ENCODE results near the gene SLC12A5. TPM values are rescaled to one million over a fixed set of nuclear protein-coding genes. Genes with fewer than 3 reads are reported as not detected.

Gene SLC12A5
- total RNA-seq, 4 donors from 2014 or later, result not detected

- Histone ChIP-seq H3K4me3 (no peak overlapping the region), H3K36me3 (no peaks in the 10 kb centered on the region), H3K9me3 (no peaks in the 10 kb centered on the region), H3K4me1 (peaks cover 0 to 9% (median 0%) of the 10 kb centered on the region in 4 donors), H3K27ac (peak overlapping the region in 2 of 4 donors; percentile 50 to 67), H3K27me3 (no peaks in the 10 kb centered on the region)
- no peak for DNase-seq
- no peak for TF ChIP-seq CTCF (IDR thresholded peaks at IDR 0.05)
- TF ChIP-seq POLR2A (IDR thresholded peaks at IDR 0.05), result no peak
These were observed 80.0 kb downstream of the SLC12A5 start for GRCh38 chr20:46108976-46109375.

Other genes starting within 250 kb of the SLC12A5 start
- not detected for gene WFDC3, start 237.3 kb upstream of the SLC12A5 start, total RNA-seq
- 10 to 100 TPM; 21.5 to 41.4 (median 25.2) TPM for gene DNTTIP1, start 237.3 kb upstream of the SLC12A5 start, total RNA-seq
- gene UBE2C, start 216.6 kb upstream of the SLC12A5 start, total RNA-seq, result 10 to 100 TPM in 2 of 4 donors, 1 to 10 TPM in 2; 7.3 to 24.8 (median 9.8) TPM
- 1 to 10 TPM in 2 of 4 donors, not detected in 2; 2.7 to 3.5 TPM for gene TNNC2, start 201.9 kb upstream of the SLC12A5 start, total RNA-seq
- gene SNX21, start 195.4 kb upstream of the SLC12A5 start, total RNA-seq, result 10 to 100 TPM; 17.5 to 94.9 (median 42.7) TPM
- 10 to 100 TPM; 56.9 to 93.8 (median 78.3) TPM for gene ACOT8, start 171.8 kb upstream of the SLC12A5 start, total RNA-seq
- 1 to 10 TPM; 2.5 to 9.1 (median 4.6) TPM for gene ZSWIM3, start 171.6 kb upstream of the SLC12A5 start, total RNA-seq
- 10 to 100 TPM in 3 of 4 donors, 1 to 10 TPM in 1; 6.6 to 14.5 (median 11.9) TPM for gene ZSWIM1, start 148.0 kb upstream of the SLC12A5 start, total RNA-seq
- gene SPATA25, start 141.6 kb upstream of the SLC12A5 start, total RNA-seq, result 10 to 100 TPM in 3 of 4 donors, 1 to 10 TPM in 1; 5.8 to 35.2 (median 19.5) TPM
- gene NEURL2, start 138.0 kb upstream of the SLC12A5 start, total RNA-seq, result 10 to 100 TPM in 3 of 4 donors, 1 to 10 TPM in 1; 3.3 to 27.6 (median 23.9) TPM
- gene CTSA, start 137.9 kb upstream of the SLC12A5 start, total RNA-seq, result 100 to 1,000 TPM in 3 of 4 donors, 10 to 100 TPM in 1; 85.0 to 602 (median 258) TPM
- 10 to 100 TPM; 25.0 to 99.3 (median 35.7) TPM for gene PLTP, start 117.1 kb upstream of the SLC12A5 start, total RNA-seq
- gene PCIF1, start 94.5 kb upstream of the SLC12A5 start, total RNA-seq, result 10 to 100 TPM; 25.0 to 53.2 (median 44.9) TPM
- 10 to 100 TPM; 34.3 to 60.1 (median 53.6) TPM for gene ZNF335, start 57.0 kb upstream of the SLC12A5 start, total RNA-seq
- 1 to 10 TPM in 2 of 4 donors, not detected in 2; 1.1 to 2.5 TPM for gene MMP9, start 20.3 kb upstream of the SLC12A5 start, total RNA-seq
- gene NCOA5, start 60.7 kb downstream of the SLC12A5 start, total RNA-seq, result 10 to 100 TPM; 20.5 to 65.2 (median 24.9) TPM
- 10 to 100 TPM in 2 of 4 donors, 1 to 10 TPM in 2; 1.6 to 17.6 (median 9.3) TPM for gene CD40, start 89.1 kb downstream of the SLC12A5 start, total RNA-seq

Data from Peyer's patch (tissue), 4 donors.